ENCODE measurements around the gene GCG.

DNA sequence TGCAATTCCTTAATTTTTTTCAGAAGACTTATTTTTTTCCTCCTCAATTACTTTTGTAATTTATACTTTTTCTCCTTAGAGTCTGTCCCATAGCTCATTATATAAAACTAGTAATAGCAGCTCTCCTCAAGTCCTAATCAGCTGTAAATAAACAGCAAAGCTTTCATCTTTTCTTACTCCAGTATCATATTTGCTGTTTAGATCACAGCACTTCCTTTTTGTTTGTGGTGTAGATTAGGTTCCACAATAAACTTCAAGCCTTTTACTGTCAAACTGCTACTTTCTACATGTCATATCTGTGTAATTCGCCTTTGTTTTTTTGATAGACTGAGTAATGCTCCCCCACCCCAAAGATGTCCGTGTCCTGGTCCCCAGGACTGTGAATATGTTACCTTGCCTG, 25.5 kb downstream of the GCG start:
- TF ChIP-seq POLR2A (IDR thresholded peaks at IDR 0.05; ENCODE audit: low read depth): no peak
- TF ChIP-seq, protein P1, sequence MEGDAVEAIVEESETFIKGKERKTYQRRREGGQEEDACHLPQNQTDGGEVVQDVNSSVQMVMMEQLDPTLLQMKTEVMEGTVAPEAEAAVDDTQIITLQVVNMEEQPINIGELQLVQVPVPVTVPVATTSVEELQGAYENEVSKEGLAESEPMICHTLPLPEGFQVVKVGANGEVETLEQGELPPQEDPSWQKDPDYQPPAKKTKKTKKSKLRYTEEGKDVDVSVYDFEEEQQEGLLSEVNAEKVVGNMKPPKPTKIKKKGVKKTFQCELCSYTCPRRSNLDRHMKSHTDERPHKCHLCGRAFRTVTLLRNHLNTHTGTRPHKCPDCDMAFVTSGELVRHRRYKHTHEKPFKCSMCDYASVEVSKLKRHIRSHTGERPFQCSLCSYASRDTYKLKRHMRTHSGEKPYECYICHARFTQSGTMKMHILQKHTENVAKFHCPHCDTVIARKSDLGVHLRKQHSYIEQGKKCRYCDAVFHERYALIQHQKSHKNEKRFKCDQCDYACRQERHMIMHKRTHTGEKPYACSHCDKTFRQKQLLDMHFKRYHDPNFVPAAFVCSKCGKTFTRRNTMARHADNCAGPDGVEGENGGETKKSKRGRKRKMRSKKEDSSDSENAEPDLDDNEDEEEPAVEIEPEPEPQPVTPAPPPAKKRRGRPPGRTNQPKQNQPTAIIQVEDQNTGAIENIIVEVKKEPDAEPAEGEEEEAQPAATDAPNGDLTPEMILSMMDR (IDR thresholded peaks at IDR 0.05): no peak
